H7 (cell line): ENCODE measurements around the gene IL1RL2. TPM values are rescaled to one million over a fixed set of nuclear protein-coding genes. Genes with fewer than 3 reads are reported as not detected.
A peak's percentile ranks its signal among the peaks of the same experiment; 100 is the strongest.

Experiments
- DNase-seq: peaks from one replicate; pipeline ENCODE4 v3.0.0; 2012
- H3K27me3 ChIP-seq: 2 replicates; pipeline ENCODE4 v1.6.0; 2011; ENCODE audit warnings: mild to moderate bottlenecking, low read length; ENCODE audit not compliant: control insufficient read depth, insufficient read depth
- H3K36me3 ChIP-seq: replicated peaks from 2 replicates; pipeline ENCODE4 v1.5.1; 2011; ENCODE audit warnings: low read length; ENCODE audit not compliant: control insufficient read depth, insufficient read depth
- H3K4me3 ChIP-seq: 2 replicates; pipeline ENCODE4 v1.5.1; 2011; ENCODE audit warnings: low read depth, mild to moderate bottlenecking, control low read depth, low read length, moderate library complexity; ENCODE audit not compliant: insufficient read depth
- total RNA-seq: library from RNA; depleted of rRNA; stranded (reverse); fragments of >200 nt; shearing (Covaris generic); gene quantifications from 2 replicates; pipeline ENCODE4 v1.2.3, GENCODE V29; 2014

IL1RL2 gene
- total RNA-seq, 1 experiment from 2014 or later, result not detected

- DNase-seq, result no peak
- Histone ChIP-seq H3K27me3 (no peaks in the 10 kb centered on the region; the same call in 1 of the 2 replicates), H3K4me3 (no peak overlapping the region), H3K36me3 (no peaks in the 10 kb centered on the region)
Observed at GRCh38 chr2:102149243-102149642, 37.6 kb upstream of the IL1RL2 start.

GRCh38 chr2:102149644-102150455 is 37.0 kb upstream of the IL1RL2 start:
- no peak overlapping the region for H3K4me3 ChIP-seq
- H3K27me3 ChIP-seq, result no peaks in the 10 kb centered on the region; the same call in 1 of the 2 replicates
- no peaks in the 10 kb centered on the region for H3K36me3 ChIP-seq
- DNase-seq, result no peak

GRCh38 chr2:102154364-102154763 is 32.5 kb upstream of the IL1RL2 start:
- DNase-seq, result no peak
- Histone ChIP-seq H3K36me3 (no peaks in the 10 kb centered on the region), H3K4me3 (no peak overlapping the region), H3K27me3 (no peaks in the 10 kb centered on the region)

GRCh38 chr2:102154946-102155702 is 31.7 kb upstream of the IL1RL2 start:
- DNase-seq, result no peak
- Histone ChIP-seq H3K36me3 (no peaks in the 10 kb centered on the region), H3K27me3 (no peaks in the 10 kb centered on the region), H3K4me3 (no peak overlapping the region)

- no peaks in the 10 kb centered on the region for H3K27me3 ChIP-seq
- no peak overlapping the region for H3K4me3 ChIP-seq
- no peaks in the 10 kb centered on the region for H3K36me3 ChIP-seq
- no peak for DNase-seq
Observed at GRCh38 chr2:102155703-102156515, 30.9 kb upstream of the IL1RL2 start.

GRCh38 chr2:102158011-102158755 is 28.6 kb upstream of the IL1RL2 start:
- DNase-seq, result no peak
- no peak overlapping the region for H3K4me3 ChIP-seq
- no peaks in the 10 kb centered on the region for H3K27me3 ChIP-seq
- no peaks in the 10 kb centered on the region for H3K36me3 ChIP-seq

GRCh38 chr2:102159295-102159694 is 27.5 kb upstream of the IL1RL2 start:
- Histone ChIP-seq H3K4me3 (no peak overlapping the region), H3K36me3 (no peaks in the 10 kb centered on the region), H3K27me3 (no peaks in the 10 kb centered on the region)
- no peak for DNase-seq

- Histone ChIP-seq H3K27me3 (no peaks in the 10 kb centered on the region), H3K36me3 (no peaks in the 10 kb centered on the region), H3K4me3 (no peak overlapping the region)
- DNase-seq, result peak; percentile 35
Observed at GRCh38 chr2:102166189-102166845, 20.5 kb upstream of the IL1RL2 start.

- Histone ChIP-seq H3K4me3 (no peak overlapping the region), H3K27me3 (no peaks in the 10 kb centered on the region), H3K36me3 (no peaks in the 10 kb centered on the region)
- DNase-seq, result no peak
Observed at GRCh38 chr2:102168026-102168771, 18.6 kb upstream of the IL1RL2 start.

- no peak overlapping the region for H3K4me3 ChIP-seq
- no peak for DNase-seq
- no peaks in the 10 kb centered on the region for H3K36me3 ChIP-seq
- no peaks in the 10 kb centered on the region for H3K27me3 ChIP-seq
Observed at GRCh38 chr2:102171946-102172345, 14.9 kb upstream of the IL1RL2 start.

GRCh38 chr2:102172745-102173144 is 14.1 kb upstream of the IL1RL2 start:
- no peak for DNase-seq
- no peak overlapping the region for H3K4me3 ChIP-seq
- no peaks in the 10 kb centered on the region for H3K27me3 ChIP-seq
- H3K36me3 ChIP-seq, result no peaks in the 10 kb centered on the region

GRCh38 chr2:102176172-102176571 is 10.7 kb upstream of the IL1RL2 start:
- no peak overlapping the region for H3K4me3 ChIP-seq
- no peak for DNase-seq
- H3K27me3 ChIP-seq, result no peaks in the 10 kb centered on the region
- no peaks in the 10 kb centered on the region for H3K36me3 ChIP-seq

- Histone ChIP-seq H3K27me3 (no peaks in the 10 kb centered on the region), H3K4me3 (no peak overlapping the region), H3K36me3 (no peaks in the 10 kb centered on the region)
- no peak for DNase-seq
Observed at GRCh38 chr2:102177814-102178478, 8.9 kb upstream of the IL1RL2 start.
